K562 (cell line): Measurements from ENCODE around the gene EPHB4. TPM values are rescaled to one million over a fixed set of nuclear protein-coding genes. Genes with fewer than 3 reads are reported as not detected.

Source experiments
- CSDE1 ChIP-seq, 2 experiments: fragments of 450-650 bp; IDR thresholded peaks; 2 replicates each; pipeline ENCODE4 v1.6.1; 2016; ENCODE audit warnings: mild to moderate bottlenecking in 1 of 2
- HNRNPK ChIP-seq: fragments of 200-400 bp; formaldehyde crosslinking; IDR thresholded peaks from one replicate; pipeline ENCODE4 v1.6.1; 2018; ENCODE audit warnings: mild to moderate bottlenecking, low read depth, low read length; ENCODE audit not compliant: poor library complexity, severe bottlenecking
- L3MBTL2 ChIP-seq: fragments of 450-650 bp; IDR thresholded peaks from 2 replicates; pipeline ENCODE4 v1.6.1; 2016; ENCODE audit warnings: mild to moderate bottlenecking, moderate library complexity
- LARP7 ChIP-seq: fragments of 450-650 bp; IDR thresholded peaks from 2 replicates; pipeline ENCODE4 v1.6.1; 2016
- NONO ChIP-seq, 2 experiments: fragments of 200-400 bp in 1 of 2; fragments of 450-650 bp in 1 of 2; formaldehyde crosslinking in 1 of 2; IDR thresholded peaks; 2 replicates each; pipeline ENCODE4 v1.6.1; 2017; ENCODE audit warnings: low read depth in 2 of 2, mild to moderate bottlenecking in 2 of 2, moderate library complexity in 2 of 2, low read length in 1 of 2
- RBM22 ChIP-seq: fragments of 200-400 bp; formaldehyde crosslinking; IDR thresholded peaks from 2 replicates; pipeline ENCODE4 v1.6.1; 2018; ENCODE audit warnings: low read length, low read depth; ENCODE audit not compliant: poor library complexity, severe bottlenecking
- SLC30A9 ChIP-seq: fragments of 250-450 bp; sonication (Bioruptor Pico); IDR thresholded peaks from 2 replicates; pipeline ENCODE4 v1.8.0; 2022; ENCODE audit warnings: mild to moderate bottlenecking, moderate library complexity
- SUPT5H ChIP-seq: fragments of 450-650 bp; IDR thresholded peaks from 2 replicates; pipeline ENCODE4 v1.6.1; 2016
- TOE1 ChIP-seq, 2 experiments: fragments of 450-650 bp in 1 of 2; sonication (generic) in 1 of 2; formaldehyde crosslinking in 1 of 2; IDR thresholded peaks; 2 replicates each; pipeline versions ENCODE4 v1.7.1 to v1.8.0; 2016 to 2022; ENCODE audit warnings: borderline replicate concordance in 2 of 2, mild to moderate bottlenecking in 2 of 2, antibody characterized with exemption in 1 of 2, inconsistent platforms in 1 of 2, low read depth in 1 of 2, missing genetic modification reagents in 1 of 2, moderate library complexity in 1 of 2
- ZBTB1 ChIP-seq: sonication (generic); formaldehyde crosslinking; IDR thresholded peaks from 2 replicates; pipeline ENCODE4 v1.8.1; 2023; ENCODE audit warnings: missing genetic modification reagents, low read depth, mild to moderate bottlenecking, borderline replicate concordance
- ZNF274 ChIP-seq: IDR thresholded peaks from 2 replicates; pipeline ENCODE4 v1.6.1; 2011; ENCODE audit warnings: low read depth, mild to moderate bottlenecking, low read length, moderate library complexity, borderline replicate concordance
- polyA plus RNA-seq, 8 experiments: library from polyadenylated mRNA; depleted of rRNA in 4 of 8; stranded (reverse) in 5 of 8; unstranded in 3 of 8; fragments of >200 nt; fragmentation: Nextera tagmentation in 2 of 8; fragmentation: Illumina TruSeq in 1 of 8; extraction: Ambion mirVana in 2 of 8; extraction: Trizol in 1 of 8; gene quantifications; 2 replicates each; pipeline versions ENCODE4 v1.2.1 to v1.2.3, GENCODE V29; 2011 to 2014; ENCODE audit warnings: inconsistent platforms in 1 of 8, missing spikeins in 1 of 8
- total RNA-seq, 7 experiments: library from RNA; depleted of rRNA in 6 of 7; stranded (reverse); fragments of >200 nt in 6 of 7; fragmentation: Illumina TruSeq in 2 of 7; extraction: Trizol in 2 of 7; gene quantifications; 2 replicates each; pipeline versions ENCODE4 v1.2.1 to v1.2.3, GENCODE V29; 2011 to 2021; ENCODE audit warnings: low replicate concordance in 1 of 7
- TF ChIP-seq, protein P1 (sequence below), 2 experiments: IDR thresholded peaks in 1 of 2; conservative IDR thresholded peaks in 1 of 2; 2 replicates each; pipeline ENCODE4 v1.6.1; 2016; ENCODE audit warnings: low read depth in 2 of 2, mild to moderate bottlenecking in 1 of 2, missing compliant biosample characterization in 1 of 2, missing genetic modification characterization in 1 of 2, moderate library complexity in 1 of 2
- TF ChIP-seq, protein P2 (sequence below): fragments of 450-650 bp; IDR thresholded peaks from 2 replicates; pipeline ENCODE4 v1.6.1; 2018; ENCODE audit warnings: mild to moderate bottlenecking, low read depth; ENCODE audit not compliant: partially characterized antibody
- TF ChIP-seq, protein P3 (sequence below): sonication (generic); formaldehyde crosslinking; IDR thresholded peaks from 2 replicates; pipeline ENCODE4 v1.8.1; 2023; ENCODE audit warnings: missing genetic modification reagents, mild to moderate bottlenecking, borderline replicate concordance
- TF ChIP-seq, protein P4 (sequence below): fragments of 250-450 bp; sonication (Bioruptor Pico); IDR thresholded peaks from 2 replicates; pipeline ENCODE4 v1.4.0; 2020; ENCODE audit warnings: mild to moderate bottlenecking, moderate library complexity

The EPHB4 gene
- total and polyA plus RNA-seq, 9 of the 15 experiments (the other 6 are each of a cell fraction or from before 2014, with no cell fraction given) = 1.2 to 82.1 (median 37.9) TPM

DNA sequence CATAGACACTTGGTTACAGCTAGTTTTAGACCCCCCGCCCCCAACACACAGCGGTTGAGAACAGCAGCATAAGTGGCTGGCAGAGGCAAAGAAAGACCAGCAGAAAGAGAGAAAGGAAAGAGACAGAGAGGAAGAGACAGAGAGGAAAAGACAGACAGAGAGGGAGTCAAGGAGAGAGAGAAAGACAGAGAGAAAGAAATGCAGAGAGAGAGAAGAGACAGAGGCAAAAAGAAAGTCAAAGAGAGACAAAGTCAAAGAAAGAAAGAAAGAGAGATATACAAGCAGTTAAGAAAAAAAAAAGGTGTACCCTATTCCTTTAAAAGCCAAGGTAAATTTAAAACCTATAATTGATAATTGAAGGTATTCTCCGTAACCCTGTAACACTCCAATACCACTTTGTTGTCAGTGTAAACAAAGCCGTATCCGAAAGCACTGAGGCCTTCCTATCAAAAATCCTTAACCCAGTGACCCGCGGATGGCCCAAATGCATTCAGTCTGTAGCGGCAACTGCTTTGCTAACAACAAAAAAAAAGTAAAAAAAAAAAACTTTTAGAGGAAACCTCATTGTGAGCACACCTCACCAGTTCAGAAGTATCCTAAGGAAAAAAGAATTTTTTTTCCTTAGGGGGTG, 13.3 kb upstream of the EPHB4 start (continued):
- no peak for TF ChIP-seq SLC30A9 (CRISPR knock-in tag)
- peak; percentile 57 for TF ChIP-seq SUPT5H
- TF ChIP-seq RBM22 = no peak
- peak; percentile 98 for TF ChIP-seq LARP7
- no peak for TF ChIP-seq HNRNPK
- TF ChIP-seq, protein P1, sequence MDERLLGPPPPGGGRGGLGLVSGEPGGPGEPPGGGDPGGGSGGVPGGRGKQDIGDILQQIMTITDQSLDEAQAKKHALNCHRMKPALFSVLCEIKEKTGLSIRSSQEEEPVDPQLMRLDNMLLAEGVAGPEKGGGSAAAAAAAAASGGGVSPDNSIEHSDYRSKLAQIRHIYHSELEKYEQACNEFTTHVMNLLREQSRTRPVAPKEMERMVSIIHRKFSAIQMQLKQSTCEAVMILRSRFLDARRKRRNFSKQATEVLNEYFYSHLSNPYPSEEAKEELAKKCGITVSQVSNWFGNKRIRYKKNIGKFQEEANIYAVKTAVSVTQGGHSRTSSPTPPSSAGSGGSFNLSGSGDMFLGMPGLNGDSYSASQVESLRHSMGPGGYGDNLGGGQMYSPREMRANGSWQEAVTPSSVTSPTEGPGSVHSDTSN (CRISPR knock-in tag; IDR thresholded peaks at IDR 0.05; ENCODE audit: low read depth) = no peak
- TF ChIP-seq, protein P1 (tag; conservative IDR thresholded peaks at IDR 0.05; ENCODE audit: low read depth) = no peak
- TF ChIP-seq, protein P2, sequence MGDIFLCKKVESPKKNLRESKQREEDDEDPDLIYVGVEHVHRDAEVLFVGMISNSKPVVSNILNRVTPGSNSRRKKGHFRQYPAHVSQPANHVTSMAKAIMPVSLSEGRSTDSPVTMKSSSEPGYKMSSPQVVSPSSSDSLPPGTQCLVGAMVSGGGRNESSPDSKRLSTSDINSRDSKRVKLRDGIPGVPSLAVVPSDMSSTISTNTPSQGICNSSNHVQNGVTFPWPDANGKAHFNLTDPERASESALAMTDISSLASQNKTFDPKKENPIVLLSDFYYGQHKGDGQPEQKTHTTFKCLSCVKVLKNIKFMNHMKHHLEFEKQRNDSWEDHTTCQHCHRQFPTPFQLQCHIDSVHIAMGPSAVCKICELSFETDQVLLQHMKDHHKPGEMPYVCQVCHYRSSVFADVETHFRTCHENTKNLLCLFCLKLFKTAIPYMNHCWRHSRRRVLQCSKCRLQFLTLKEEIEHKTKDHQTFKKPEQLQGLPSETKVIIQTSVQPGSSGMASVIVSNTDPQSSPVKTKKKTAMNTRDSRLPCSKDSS = peak; percentile 48
- TF ChIP-seq L3MBTL2 = no peak
- TF ChIP-seq NONO (IDR thresholded peaks at IDR 0.05; ENCODE audit: low read depth in 2 of 2, low read length in 1 of 2) = no peak
- TF ChIP-seq CSDE1 (IDR thresholded peaks at IDR 0.05) = peak in 1 of 2 experiments; percentile 89; a peak in 1 of 4 replicates
- TF ChIP-seq, protein P3, sequence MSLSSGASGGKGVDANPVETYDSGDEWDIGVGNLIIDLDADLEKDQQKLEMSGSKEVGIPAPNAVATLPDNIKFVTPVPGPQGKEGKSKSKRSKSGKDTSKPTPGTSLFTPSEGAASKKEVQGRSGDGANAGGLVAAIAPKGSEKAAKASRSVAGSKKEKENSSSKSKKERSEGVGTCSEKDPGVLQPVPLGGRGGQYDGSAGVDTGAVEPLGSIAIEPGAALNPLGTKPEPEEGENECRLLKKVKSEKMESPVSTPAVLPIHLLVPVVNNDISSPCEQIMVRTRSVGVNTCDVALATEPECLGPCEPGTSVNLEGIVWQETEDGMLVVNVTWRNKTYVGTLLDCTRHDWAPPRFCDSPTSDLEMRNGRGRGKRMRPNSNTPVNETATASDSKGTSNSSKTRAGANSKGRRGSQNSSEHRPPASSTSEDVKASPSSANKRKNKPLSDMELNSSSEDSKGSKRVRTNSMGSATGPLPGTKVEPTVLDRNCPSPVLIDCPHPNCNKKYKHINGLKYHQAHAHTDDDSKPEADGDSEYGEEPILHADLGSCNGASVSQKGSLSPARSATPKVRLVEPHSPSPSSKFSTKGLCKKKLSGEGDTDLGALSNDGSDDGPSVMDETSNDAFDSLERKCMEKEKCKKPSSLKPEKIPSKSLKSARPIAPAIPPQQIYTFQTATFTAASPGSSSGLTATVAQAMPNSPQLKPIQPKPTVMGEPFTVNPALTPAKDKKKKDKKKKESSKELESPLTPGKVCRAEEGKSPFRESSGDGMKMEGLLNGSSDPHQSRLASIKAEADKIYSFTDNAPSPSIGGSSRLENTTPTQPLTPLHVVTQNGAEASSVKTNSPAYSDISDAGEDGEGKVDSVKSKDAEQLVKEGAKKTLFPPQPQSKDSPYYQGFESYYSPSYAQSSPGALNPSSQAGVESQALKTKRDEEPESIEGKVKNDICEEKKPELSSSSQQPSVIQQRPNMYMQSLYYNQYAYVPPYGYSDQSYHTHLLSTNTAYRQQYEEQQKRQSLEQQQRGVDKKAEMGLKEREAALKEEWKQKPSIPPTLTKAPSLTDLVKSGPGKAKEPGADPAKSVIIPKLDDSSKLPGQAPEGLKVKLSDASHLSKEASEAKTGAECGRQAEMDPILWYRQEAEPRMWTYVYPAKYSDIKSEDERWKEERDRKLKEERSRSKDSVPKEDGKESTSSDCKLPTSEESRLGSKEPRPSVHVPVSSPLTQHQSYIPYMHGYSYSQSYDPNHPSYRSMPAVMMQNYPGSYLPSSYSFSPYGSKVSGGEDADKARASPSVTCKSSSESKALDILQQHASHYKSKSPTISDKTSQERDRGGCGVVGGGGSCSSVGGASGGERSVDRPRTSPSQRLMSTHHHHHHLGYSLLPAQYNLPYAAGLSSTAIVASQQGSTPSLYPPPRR (CRISPR knock-in tag) = no peak
- TF ChIP-seq, protein P4, sequence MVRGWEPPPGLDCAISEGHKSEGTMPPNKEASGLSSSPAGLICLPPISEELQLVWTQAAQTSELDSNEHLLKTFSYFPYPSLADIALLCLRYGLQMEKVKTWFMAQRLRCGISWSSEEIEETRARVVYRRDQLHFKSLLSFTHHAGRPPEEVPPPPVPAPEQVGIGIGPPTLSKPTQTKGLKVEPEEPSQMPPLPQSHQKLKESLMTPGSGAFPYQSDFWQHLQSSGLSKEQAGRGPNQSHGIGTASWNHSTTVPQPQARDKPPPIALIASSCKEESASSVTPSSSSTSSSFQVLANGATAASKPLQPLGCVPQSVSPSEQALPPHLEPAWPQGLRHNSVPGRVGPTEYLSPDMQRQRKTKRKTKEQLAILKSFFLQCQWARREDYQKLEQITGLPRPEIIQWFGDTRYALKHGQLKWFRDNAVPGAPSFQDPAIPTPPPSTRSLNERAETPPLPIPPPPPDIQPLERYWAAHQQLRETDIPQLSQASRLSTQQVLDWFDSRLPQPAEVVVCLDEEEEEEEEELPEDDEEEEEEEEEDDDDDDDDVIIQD (CRISPR knock-in tag) = no peak
- no peak for TF ChIP-seq ZBTB1 (CRISPR knock-in tag)
- peak; percentile 43; the same call in 1 of the 2 replicates for TF ChIP-seq TOE1 (IDR thresholded peaks at IDR 0.05; ENCODE audit: borderline replicate concordance)
- TF ChIP-seq TOE1 (CRISPR knock-in tag; IDR thresholded peaks at IDR 0.05; ENCODE audit: borderline replicate concordance, low read depth) = no peak
- no peak for TF ChIP-seq ZNF274
